H54 (cell line): ENCODE data around the gene DUX4.
"Not testable (repeated sequence)": the region's sequence is repeated elsewhere in the genome, so short reads cannot be mapped to it uniquely, and the experiment has no call there.

Experiments
- DNase-seq: peaks from one replicate; pipeline ENCODE4 v3.0.0; 2011; ENCODE audit warnings: low spot score, mixed read lengths; ENCODE audit not compliant: insufficient read length
- FAIRE-seq: peaks from 3 replicates; lab custom pipeline; 2011; peaks lifted over from hg19 to GRCh38; lab: Jason Lieb, UNC

Gene DUX4

GRCh38 chr4:190173428-190173827 is at the start of gene DUX4:
DUX4 (plus strand) TSS chr4:190173774; CDS start chr4:190173774, 0 bp downstream.
- FAIRE-seq, DNase-seq: not testable (repeated sequence)

DNA sequence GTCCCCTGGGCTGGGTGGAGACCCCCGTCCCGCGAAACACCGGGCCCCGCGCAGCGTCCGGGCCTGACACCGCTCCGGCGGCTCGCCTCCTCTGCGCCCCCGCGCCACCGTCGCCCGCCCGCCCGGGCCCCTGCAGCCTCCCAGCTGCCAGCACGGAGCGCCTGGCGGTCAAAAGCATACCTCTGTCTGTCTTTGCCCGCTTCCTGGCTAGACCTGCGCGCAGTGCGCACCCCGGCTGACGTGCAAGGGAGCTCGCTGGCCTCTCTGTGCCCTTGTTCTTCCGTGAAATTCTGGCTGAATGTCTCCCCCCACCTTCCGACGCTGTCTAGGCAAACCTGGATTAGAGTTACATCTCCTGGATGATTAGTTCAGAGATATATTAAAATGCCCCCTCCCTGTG is 1.9 kb downstream of the DUX4 start:
- not testable (repeated sequence) for DNase-seq, FAIRE-seq

DNA sequence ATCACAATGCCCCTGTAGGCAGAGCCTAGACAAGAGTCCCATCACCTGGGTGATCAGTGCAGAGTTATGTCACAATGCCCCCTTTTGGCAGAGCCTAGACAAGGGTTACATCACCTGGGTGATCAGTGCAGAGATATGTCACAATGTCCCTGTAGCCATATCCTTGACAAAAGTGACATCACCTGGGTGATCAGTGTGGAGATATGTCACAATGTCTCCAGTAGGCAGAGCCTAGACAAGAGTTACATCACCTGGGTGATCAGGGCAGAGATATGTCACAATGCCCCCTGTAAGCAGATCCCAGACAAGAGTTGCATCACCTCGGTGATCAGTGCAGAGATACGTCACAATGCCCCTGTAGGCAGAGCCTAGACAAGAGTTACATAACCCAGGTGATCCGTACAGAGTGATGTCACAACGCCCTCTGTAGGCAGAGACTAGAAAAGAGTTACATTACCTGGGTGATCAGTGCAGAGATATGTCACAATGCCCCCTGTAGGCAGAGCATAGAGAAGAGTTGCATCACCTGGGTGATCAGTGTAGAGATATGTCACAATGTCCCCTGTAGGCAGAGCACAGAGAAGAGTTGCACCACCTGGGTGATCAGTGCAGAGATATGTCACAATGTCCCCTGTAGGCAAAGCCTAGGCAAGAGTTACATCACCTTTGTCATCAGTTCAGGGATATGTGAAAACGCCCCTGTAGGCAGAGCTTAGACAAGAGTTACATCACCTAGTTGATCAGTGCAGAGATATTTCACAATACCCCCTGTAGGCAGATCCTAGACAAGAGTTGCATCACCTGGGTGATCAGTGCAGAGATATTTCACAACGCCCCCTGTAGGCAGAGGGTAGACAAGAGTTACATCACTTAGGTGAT is 4.4 kb downstream of the DUX4 start:
- not testable (repeated sequence) for DNase-seq, FAIRE-seq

DNA sequence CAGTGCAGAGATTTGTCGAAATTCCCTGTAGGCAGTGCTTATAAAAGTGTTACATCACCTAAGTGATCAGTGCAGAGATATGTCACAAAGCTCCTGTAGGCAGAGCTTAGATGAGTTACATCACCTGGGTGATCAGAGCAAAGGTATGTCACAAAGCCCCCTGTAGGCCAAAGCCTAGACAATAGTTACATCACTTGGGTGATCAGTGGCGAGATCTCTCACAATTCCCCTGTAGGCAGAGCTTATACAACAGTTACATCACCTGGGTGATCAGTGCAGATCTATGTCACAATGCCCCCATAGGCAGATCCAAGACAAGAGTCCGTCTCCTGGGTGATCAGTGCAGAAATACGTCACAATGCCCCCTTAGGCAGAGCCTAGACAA is 5.0 kb downstream of the DUX4 start:
- DNase-seq, FAIRE-seq: not testable (repeated sequence)

- DNase-seq, FAIRE-seq: not testable (repeated sequence)
Observed at GRCh38 chr4:190179030-190179739, 5.6 kb downstream of the DUX4 start.

- not testable (repeated sequence) for DNase-seq, FAIRE-seq
Observed at GRCh38 chr4:190179740-190180094, 6.1 kb downstream of the DUX4 start.

DNA sequence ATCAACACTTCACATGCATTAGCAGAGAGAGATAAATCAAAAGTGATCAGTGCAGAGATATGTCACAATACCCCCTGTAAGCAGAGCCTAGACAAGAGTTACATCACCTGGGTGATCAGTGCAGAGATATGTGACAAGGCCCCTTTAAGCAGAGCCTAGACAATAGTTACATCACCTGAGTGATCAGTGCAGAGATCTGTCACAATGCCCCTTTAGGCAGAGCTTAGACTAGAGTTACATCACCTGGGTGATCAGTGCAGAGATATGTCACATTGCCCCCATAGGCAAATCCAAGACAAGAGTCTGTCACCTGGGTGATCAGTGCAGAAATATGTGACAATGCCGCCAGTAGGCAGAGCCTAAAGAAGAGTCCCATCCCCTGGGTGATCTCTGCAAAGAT is 7.4 kb downstream of the DUX4 start:
- FAIRE-seq, DNase-seq: not testable (repeated sequence)

DNA sequence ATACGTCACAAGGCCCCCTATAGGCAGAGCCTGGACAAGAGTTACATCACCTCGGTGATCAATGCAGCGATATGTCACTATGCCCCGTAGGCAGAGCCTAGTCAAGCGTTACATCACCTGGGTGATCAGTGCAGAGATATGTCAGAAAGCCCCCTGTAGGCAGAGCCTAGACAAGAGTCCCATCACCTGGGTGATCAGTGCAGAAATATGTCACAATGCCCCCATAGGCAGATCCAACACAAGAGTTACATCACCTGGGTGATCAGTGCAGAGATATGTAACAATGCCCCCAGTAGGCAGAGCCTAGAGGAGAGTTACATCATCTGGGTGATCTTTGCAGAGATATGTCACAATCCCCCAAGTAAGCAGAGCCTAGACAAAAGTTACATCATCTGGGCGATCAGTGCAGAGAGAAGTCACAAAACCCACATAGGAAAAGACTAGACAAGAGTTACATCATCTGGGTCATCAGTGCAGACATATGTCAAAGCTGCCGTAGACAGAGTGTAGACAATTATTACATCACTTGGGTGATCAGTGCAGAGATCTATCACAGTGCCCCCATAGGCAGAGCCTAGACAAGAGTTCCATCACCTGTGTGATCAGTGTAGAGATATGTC is 8.0 kb downstream of the DUX4 start:
- DNase-seq, FAIRE-seq: not testable (repeated sequence)

GRCh38 chr4:190203510-190203909 is 29.9 kb downstream of the DUX4 start:
- FAIRE-seq, DNase-seq: not testable (repeated sequence)
